ENCODE data around the gene WDCP.

WDCP gene

GRCh38 chr2:24038786-24039499, 8.2 kb downstream of the WDCP start:
- TF ChIP-seq CTCF (IDR thresholded peaks at IDR 0.05; ENCODE audit: control insufficient read depth, extremely low read depth, insufficient read depth): no peak
- H3K4me3 ChIP-seq (ENCODE audit: low read depth, low read length): no peak overlapping the region
- DNase-seq (ENCODE audit: low read depth): no peak

DNA sequence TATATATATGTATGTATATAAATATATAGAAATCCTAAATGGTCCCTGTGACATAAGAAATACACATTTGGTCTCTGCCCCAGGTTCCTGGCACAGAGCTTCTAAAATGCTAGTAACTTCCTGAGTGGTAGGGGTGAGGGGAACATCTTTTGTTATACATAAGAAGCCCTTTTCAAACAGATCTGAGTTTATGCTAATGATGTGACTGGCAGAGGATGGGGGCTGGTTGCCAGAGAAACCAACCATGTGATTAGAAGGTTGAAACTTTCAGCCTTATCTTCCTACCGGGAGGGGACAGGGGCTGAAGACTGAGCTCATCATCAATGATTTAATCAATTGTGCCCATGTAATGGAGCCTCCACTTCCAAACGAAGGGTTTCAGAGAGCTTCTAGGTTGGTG, 21.0 kb downstream of the WDCP start:
- DNase-seq (ENCODE audit: low read depth): no peak
- no peak for TF ChIP-seq CTCF (IDR thresholded peaks at IDR 0.05; ENCODE audit: control insufficient read depth, extremely low read depth, insufficient read depth)
- no peak overlapping the region for H3K4me3 ChIP-seq (ENCODE audit: low read depth, low read length)

GRCh38 chr2:24024996-24025663, 22.1 kb downstream of the WDCP start:
- no peak overlapping the region for H3K4me3 ChIP-seq (ENCODE audit: low read depth, low read length)
- TF ChIP-seq CTCF (IDR thresholded peaks at IDR 0.05; ENCODE audit: control insufficient read depth, extremely low read depth, insufficient read depth): no peak
- no peak for DNase-seq (ENCODE audit: low read depth)

GRCh38 chr2:24024018-24024417, 23.2 kb downstream of the WDCP start:
- no peak overlapping the region for H3K4me3 ChIP-seq (ENCODE audit: low read depth, low read length)
- no peak for DNase-seq (ENCODE audit: low read depth)
- TF ChIP-seq CTCF (IDR thresholded peaks at IDR 0.05; ENCODE audit: control insufficient read depth, extremely low read depth, insufficient read depth): no peak

GRCh38 chr2:24022975-24023575, 24.1 kb downstream of the WDCP start:
- no peak for TF ChIP-seq CTCF (IDR thresholded peaks at IDR 0.05; ENCODE audit: control insufficient read depth, extremely low read depth, insufficient read depth)
- no peak for DNase-seq (ENCODE audit: low read depth)
- no peak overlapping the region for H3K4me3 ChIP-seq (ENCODE audit: low read depth, low read length)

GRCh38 chr2:24022324-24022974, 24.7 kb downstream of the WDCP start:
- TF ChIP-seq CTCF (IDR thresholded peaks at IDR 0.05; ENCODE audit: control insufficient read depth, extremely low read depth, insufficient read depth): no peak

More at GRCh38 chr2:24022324-24022974, 24.7 kb downstream of the WDCP start:
- no peak overlapping the region for H3K4me3 ChIP-seq (ENCODE audit: low read depth, low read length)
- no peak for DNase-seq (ENCODE audit: low read depth)
